Endothelial cell of umbilical vein (primary cell): ENCODE results near the gene IMPG2. TPM values are rescaled to one million over a fixed set of nuclear protein-coding genes. Genes with fewer than 3 reads are reported as not detected.

ENCODE experiments used
- BruUV-seq: library from RNA; stranded (reverse); fragments of 400-500 nt; replicated peaks from 2 replicates; lab custom pipeline; 2021; lab: Mats Ljungman, UMichigan
- CTCF ChIA-PET: fragments of 300-600, 350-600 bp; sonication (Branson Sonifier 250); formaldehyde crosslinking; loops from one replicate; lab custom pipeline; 2021; ENCODE audit warnings: antibody characterized with exemption, inconsistent platforms; lab: Charles Lee
- POLR2A ChIA-PET: fragments of 300-600, 350-600 bp; sonication (Branson Sonifier 250); formaldehyde crosslinking; loops from one replicate; lab custom pipeline; 2021; ENCODE audit warnings: antibody characterized with exemption, inconsistent platforms; lab: Charles Lee
- DNase-seq: peaks from one replicate; pipeline ENCODE4 v3.0.0-alpha.2; 2011; ENCODE audit warnings: low read depth, low spot score
- FAIRE-seq: peaks from 2 replicates; lab custom pipeline; 2011; peaks lifted over from hg19 to GRCh38; lab: Jason Lieb, UNC
- H2AFZ ChIP-seq: 2 replicates; pipeline ENCODE4 v1.6.0; 2012; ENCODE audit warnings: low read depth, low read length, control low read depth, inconsistent platforms
- H3K27ac ChIP-seq: 2 replicates; pipeline ENCODE4 v1.5.1; 2011; ENCODE audit warnings: low read depth, mild to moderate bottlenecking, control low read depth, low read length, moderate library complexity; ENCODE audit not compliant: insufficient read depth
- H3K27me3 ChIP-seq, 2 experiments: 2 replicates each; pipeline versions ENCODE4 v1.6.0 to v1.6.1; 2011; ENCODE audit warnings: low read length in 2 of 2, mixed read lengths in 1 of 2; ENCODE audit not compliant: control insufficient read depth in 2 of 2, insufficient read depth in 2 of 2
- H3K36me3 ChIP-seq, 2 experiments: 2 replicates in 1 of 2; 3 replicates in 1 of 2; pipeline ENCODE4 v1.5.1; 2011; ENCODE audit warnings: low read length in 2 of 2, mild to moderate bottlenecking in 1 of 2, moderate library complexity in 1 of 2; ENCODE audit not compliant: control insufficient read depth in 2 of 2, insufficient read depth in 2 of 2; ENCODE audit errors: extremely low read depth in 1 of 2
- H3K4me1 ChIP-seq: 3 replicates; pipeline ENCODE4 v1.5.1; 2011; ENCODE audit warnings: mild to moderate bottlenecking, low read length; ENCODE audit not compliant: control insufficient read depth, insufficient read depth; ENCODE audit errors: extremely low read depth
- H3K4me2 ChIP-seq: 2 replicates; pipeline ENCODE4 v1.6.1; 2011; ENCODE audit warnings: low read length, control low read depth, mixed read lengths; ENCODE audit not compliant: insufficient read depth
- H3K4me3 ChIP-seq, 3 experiments: fragments of 200-600 bp in 1 of 3; sonication (generic), shearing (Covaris generic) in 1 of 3; replicated peaks in 1 of 3; 2 replicates each; pipeline ENCODE4 v1.5.1; 2011 to 2016; ENCODE audit warnings: control low read depth in 3 of 3, low read length in 3 of 3, mild to moderate bottlenecking in 2 of 3, inconsistent platforms in 1 of 3, low read depth in 1 of 3, moderate library complexity in 1 of 3; ENCODE audit not compliant: insufficient read depth in 1 of 3
- H3K79me2 ChIP-seq: 2 replicates; pipeline ENCODE4 v1.6.0; 2012; ENCODE audit warnings: low read length, inconsistent platforms; ENCODE audit not compliant: control insufficient read depth, insufficient read depth
- H3K9ac ChIP-seq: replicated peaks from 2 replicates; pipeline ENCODE3; 2011; ENCODE audit warnings: low read length, control low read depth; ENCODE audit not compliant: insufficient read depth; ENCODE audit errors: extremely low read depth
- H3K9me1 ChIP-seq: replicated peaks from 3 replicates; pipeline ENCODE4 v1.6.0; 2011; ENCODE audit warnings: mild to moderate bottlenecking, low read length; ENCODE audit not compliant: control insufficient read depth, insufficient read depth; ENCODE audit errors: extremely low read depth
- H3K9me3 ChIP-seq: replicated peaks from 2 replicates; pipeline ENCODE4 v1.5.1; 2012; ENCODE audit warnings: low read length, inconsistent platforms; ENCODE audit not compliant: control insufficient read depth, insufficient read depth
- H4K20me1 ChIP-seq: replicated peaks from 2 replicates; pipeline ENCODE3; 2011; ENCODE audit warnings: mild to moderate bottlenecking, low read length; ENCODE audit not compliant: control insufficient read depth, insufficient read depth; ENCODE audit errors: extremely low read depth
- CTCF ChIP-seq, 2 donors: IDR thresholded peaks; 1 replicate in 1 of 2; 2 replicates in 1 of 2; pipeline ENCODE4 v1.5.1; 2011; ENCODE audit warnings: low read length in 2 of 2, mild to moderate bottlenecking in 2 of 2, moderate library complexity in 2 of 2, control low read depth in 1 of 2, inconsistent platforms in 1 of 2, low read depth in 1 of 2; ENCODE audit not compliant: insufficient read depth in 1 of 2; ENCODE audit errors: extremely low read depth in 1 of 2
- EZH2 ChIP-seq: IDR thresholded peaks from 2 replicates; pipeline ENCODE4 v1.6.1; 2012; ENCODE audit warnings: borderline replicate concordance, low read depth, mild to moderate bottlenecking, moderate library complexity, low read length, inconsistent platforms; ENCODE audit not compliant: severe bottlenecking
- FOS ChIP-seq: IDR thresholded peaks from 2 replicates; pipeline ENCODE4 v1.6.1; 2011; ENCODE audit warnings: mild to moderate bottlenecking, low read length, moderate library complexity, borderline replicate concordance; ENCODE audit not compliant: insufficient read depth
- GATA2 ChIP-seq: IDR thresholded peaks from 2 replicates; pipeline ENCODE4 v1.7.0; 2011; ENCODE audit warnings: low read depth, mild to moderate bottlenecking, moderate library complexity, mixed read lengths, low read length; ENCODE audit not compliant: insufficient read length, insufficient read depth
- JUN ChIP-seq: IDR thresholded peaks from 2 replicates; pipeline ENCODE4 v1.6.1; 2011; ENCODE audit warnings: borderline replicate concordance, low read depth; ENCODE audit not compliant: insufficient read length, insufficient read depth
- MYC ChIP-seq: IDR thresholded peaks from one replicate; pipeline ENCODE4 v1.6.1; 2011; ENCODE audit warnings: mild to moderate bottlenecking, low read depth, low read length
- POLR2A ChIP-seq: IDR thresholded peaks from 2 replicates; pipeline ENCODE4 v1.6.1; 2012; ENCODE audit warnings: low read depth, mild to moderate bottlenecking, control low read depth, low read length
- POLR2AphosphoS5 ChIP-seq: IDR thresholded peaks from 2 replicates; pipeline ENCODE4 v1.6.1; 2012; ENCODE audit warnings: low read depth, mild to moderate bottlenecking, control low read depth, low read length, moderate library complexity; ENCODE audit not compliant: insufficient read depth
- dilution Hi-C: fragments of 300-500 bp; cut with MboI; formaldehyde crosslinking; loops from one replicate; pipeline ENCODE4 v1.15.0; 2019; ENCODE audit warnings: low sequenced_read_pairs; ENCODE audit not compliant: extremely low pct_ligation_motif_present
- intact Hi-C: fragments of 100-400 bp; cut with micrococcal nuclease; formaldehyde crosslinking; loops from one replicate; pipeline ENCODE4 v1.10.0; 2022
- polyA plus RNA-seq, 4 experiments: library from polyadenylated mRNA; depleted of rRNA in 3 of 4; stranded (reverse) in 3 of 4; unstranded in 1 of 4; fragments of >200 nt; gene quantifications; 2 replicates each; pipeline versions ENCODE4 v1.2.1 to v1.2.3, GENCODE V29; 2011 to 2012; ENCODE audit warnings: missing spikeins in 1 of 4
- total RNA-seq: library from RNA; stranded (reverse); gene quantifications from 2 replicates; pipeline ENCODE4 v1.2.3, GENCODE V29; 2021
- TF ChIP-seq, protein P1 (sequence below): IDR thresholded peaks from 2 replicates; pipeline ENCODE4 v1.6.1; 2011; ENCODE audit not compliant: insufficient read depth, insufficient read length

The IMPG2 gene
- total and polyA plus RNA-seq, 2 donors (not counting 3 experiments of a cell fraction or from before 2014, with no cell fraction given) = 0.39 to 0.71 TPM

DNA sequence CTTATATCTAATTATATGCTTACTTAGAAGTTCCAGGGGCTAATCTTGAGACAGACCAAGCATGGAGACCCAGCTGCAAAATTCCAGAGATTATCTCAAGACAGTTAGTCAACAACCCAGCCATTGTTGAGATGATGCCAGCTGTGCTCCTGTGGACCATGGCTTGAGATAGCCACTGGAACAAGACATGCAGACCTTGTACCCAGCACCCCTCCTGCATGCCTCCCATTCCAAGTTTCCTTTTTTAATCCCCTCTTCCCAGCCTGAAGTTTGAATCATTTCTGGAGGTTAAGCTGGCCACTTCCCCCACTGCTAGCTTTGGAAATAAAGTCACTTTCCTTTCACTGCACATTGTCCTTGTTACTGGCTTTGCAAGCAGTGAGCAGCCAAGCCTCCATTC lies 53.8 kb downstream of the IMPG2 start:
- no peaks in the 10 kb centered on the region for H3K27me3 ChIP-seq
- intact Hi-C loops = no loop called here
- H3K79me2 ChIP-seq = no peaks in the 10 kb centered on the region
- no peak overlapping the region for H2AFZ ChIP-seq
- no TSS peak for BruUV-seq
- no peaks in the 10 kb centered on the region for H4K20me1 ChIP-seq
- no peaks in the 10 kb centered on the region for H3K4me1 ChIP-seq
- no peak overlapping the region for H3K4me2 ChIP-seq
- no peaks in the 10 kb centered on the region for H3K9me1 ChIP-seq
- ChIA-PET CTCF (interaction anchor here (1.1 kb wide), 1 partner anchor 804 kb away, joined by 3 read pairs; no protein-coding TSS in a partner anchor), POLR2A (no interaction called here)
- no peaks in the 10 kb centered on the region for H3K36me3 ChIP-seq
- H3K4me3 ChIP-seq = no peak overlapping the region
- no peaks in the 10 kb centered on the region for H3K9me3 ChIP-seq
- no peak overlapping the region for H3K9ac ChIP-seq
- DNase-seq = no peak
- H3K27ac ChIP-seq = no peak overlapping the region
- TF ChIP-seq CTCF (IDR thresholded peaks at IDR 0.05; ENCODE audit: extremely low read depth in 1 of 2, insufficient read depth in 1 of 2, low read depth in 1 of 2, low read length in 2 of 2) = no peak
- no peak for TF ChIP-seq MYC
- TF ChIP-seq JUN = no peak
- no peak for TF ChIP-seq GATA2
- no peak for TF ChIP-seq FOS
- TF ChIP-seq POLR2AphosphoS5 = no peak
- TF ChIP-seq, protein P1, sequence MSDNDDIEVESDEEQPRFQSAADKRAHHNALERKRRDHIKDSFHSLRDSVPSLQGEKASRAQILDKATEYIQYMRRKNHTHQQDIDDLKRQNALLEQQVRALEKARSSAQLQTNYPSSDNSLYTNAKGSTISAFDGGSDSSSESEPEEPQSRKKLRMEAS = no peak
- no peak for TF ChIP-seq EZH2
- TF ChIP-seq POLR2A = no peak
- dilution Hi-C loops = no loop called here
- no peak for FAIRE-seq
